HG03342 (cell line): ENCODE measurements around the gene PTER.

ENCODE experiments used
- ATAC-seq: cut with Tn5 transposase; IDR thresholded peaks from one replicate; pipeline ENCODE4 v1.9.1; 2021; ENCODE audit warnings: mild to moderate bottlenecking, moderate library complexity; ENCODE audit not compliant: unreplicated experiment

Gene PTER

GRCh38 chr10:16536155-16536554 is 99.3 kb downstream of the PTER start:
- no peak for ATAC-seq

- no peak for ATAC-seq
These were observed 107.3 kb downstream of the PTER start for GRCh38 chr10:16544099-16544498.

DNA sequence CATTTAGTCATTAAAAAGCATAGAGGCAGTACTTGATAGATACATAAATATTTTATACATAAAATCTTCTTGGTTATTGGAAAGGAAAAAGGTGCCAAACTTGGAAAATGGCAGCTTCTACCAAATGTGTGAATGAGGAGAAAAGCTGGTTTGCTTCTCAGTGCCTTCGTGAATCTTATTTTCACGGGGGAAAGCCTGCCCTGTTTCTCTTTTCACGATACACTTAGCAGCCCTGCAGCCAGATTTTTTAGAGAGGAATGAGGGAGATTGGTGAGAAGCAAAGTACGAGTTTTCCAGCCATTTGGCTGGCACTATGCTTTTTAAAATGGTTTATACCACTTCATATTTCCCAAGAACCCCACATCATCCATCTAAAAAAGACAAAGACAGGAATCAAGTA is 107.8 kb downstream of the PTER start:
- no peak for ATAC-seq

GRCh38 chr10:16545116-16545736 is 108.4 kb downstream of the PTER start:
- peak; percentile 73 for ATAC-seq

- no peak for ATAC-seq
These were observed 111.2 kb downstream of the PTER start for GRCh38 chr10:16547973-16548372.

- ATAC-seq = no peak
These were observed 122.5 kb downstream of the PTER start for GRCh38 chr10:16559236-16559773.

- ATAC-seq = no peak
These were observed 126.1 kb downstream of the PTER start for GRCh38 chr10:16562891-16563290.
